CD4-positive, alpha-beta T cell treated with Interleukin-6 for 4 hours (primary cell): ENCODE measurements around the gene ZNF394.

Experiments
- DNase-seq: peaks from one replicate; pipeline ENCODE4 v3.0.0-alpha.2; 2020; ENCODE audit warnings: mixed read lengths

The ZNF394 gene

GRCh38 chr7:99490878-99491277 is 9.2 kb downstream of the ZNF394 start:
- DNase-seq = no peak

- no peak for DNase-seq
Observed at GRCh38 chr7:99489235-99489634, 10.8 kb downstream of the ZNF394 start.

- no peak for DNase-seq
Observed at GRCh38 chr7:99485094-99485493, 15.0 kb downstream of the ZNF394 start.

- no peak for DNase-seq
Observed at GRCh38 chr7:99478464-99479440, 21.3 kb downstream of the ZNF394 start.

GRCh38 chr7:99476107-99476506 is 24.0 kb downstream of the ZNF394 start:
- no peak for DNase-seq

- DNase-seq = no peak
Observed at GRCh38 chr7:99473315-99473596, 26.8 kb downstream of the ZNF394 start.

- peak; percentile 98 for DNase-seq
Observed at GRCh38 chr7:99472561-99473314, 27.3 kb downstream of the ZNF394 start, which contains the start of gene ZNF789. ZNF789 (plus strand) TSS chr7:99472890; CDS start chr7:99476457, 3,567 bp downstream.

GRCh38 chr7:99469381-99470065 is 30.6 kb downstream of the ZNF394 start:
- DNase-seq = no peak

GRCh38 chr7:99468336-99468918 is 31.7 kb downstream of the ZNF394 start:
- no peak for DNase-seq

- no peak for DNase-seq
Observed at GRCh38 chr7:99465421-99465768, 34.7 kb downstream of the ZNF394 start.

- no peak for DNase-seq
Observed at GRCh38 chr7:99461221-99461620, 38.9 kb downstream of the ZNF394 start.

- no peak for DNase-seq
Observed at GRCh38 chr7:99460651-99461050, 39.4 kb downstream of the ZNF394 start.

GRCh38 chr7:99459087-99459486 is 41.0 kb downstream of the ZNF394 start:
- DNase-seq = no peak

GRCh38 chr7:99457650-99458493 is 42.2 kb downstream of the ZNF394 start:
- DNase-seq = no peak

- DNase-seq = no peak
Observed at GRCh38 chr7:99457050-99457649, 42.9 kb downstream of the ZNF394 start.

GRCh38 chr7:99456288-99456687 is 43.8 kb downstream of the ZNF394 start:
- no peak for DNase-seq

GRCh38 chr7:99455874-99456273 is 44.2 kb downstream of the ZNF394 start:
- DNase-seq = no peak

- no peak for DNase-seq
Observed at GRCh38 chr7:99453105-99453504, 47.0 kb downstream of the ZNF394 start.

GRCh38 chr7:99452541-99452940 is 47.5 kb downstream of the ZNF394 start:
- DNase-seq = no peak

GRCh38 chr7:99451936-99452335 is 48.1 kb downstream of the ZNF394 start:
- DNase-seq = no peak

GRCh38 chr7:99449326-99449725 is 50.8 kb downstream of the ZNF394 start:
- no peak for DNase-seq

- DNase-seq = no peak
Observed at GRCh38 chr7:99448855-99449254, 51.2 kb downstream of the ZNF394 start.
